Lung (tissue), 12 donors: ENCODE data around the gene PTGDR. TPM values are rescaled to one million over a fixed set of nuclear protein-coding genes. Genes with fewer than 3 reads are reported as not detected.

ENCODE experiments used
- ATAC-seq: fragments of 200-7000 bp; cut with Tn5 transposase; one replicate; pipeline ENCODE4 v1.9.1; 2020; ENCODE audit warnings: moderate number of reproducible peaks; ENCODE audit not compliant: insufficient read depth, low FRiP score
- DNase-seq, 3 donors: peaks; one replicate each; pipeline ENCODE4 v3.0.0-alpha.2; 2013 to 2017
- H3K27ac ChIP-seq, 2 donors: one replicate each; pipeline ENCODE4 v1.5.1; 2013; ENCODE audit warnings: mild to moderate bottlenecking in 2 of 2, moderate library complexity in 2 of 2, control low read depth in 1 of 2, inconsistent platforms in 1 of 2, low read depth in 1 of 2, low read length in 1 of 2
- H3K27me3 ChIP-seq, 3 donors: one replicate each; pipeline ENCODE4 v1.5.1; 2013; ENCODE audit warnings: low read length in 2 of 3; ENCODE audit not compliant: control insufficient read depth in 3 of 3, insufficient read depth in 3 of 3
- H3K36me3 ChIP-seq, 4 donors: one replicate each; pipeline ENCODE4 v1.5.1; 2013; ENCODE audit warnings: low read length in 4 of 4, mild to moderate bottlenecking in 1 of 4, moderate library complexity in 1 of 4; ENCODE audit not compliant: control insufficient read depth in 4 of 4, insufficient read depth in 4 of 4
- H3K4me1 ChIP-seq, 5 donors: one replicate each; pipeline ENCODE4 v1.5.1; 2013; ENCODE audit warnings: low read length in 5 of 5, mild to moderate bottlenecking in 2 of 5, moderate library complexity in 1 of 5; ENCODE audit not compliant: control insufficient read depth in 5 of 5, insufficient read depth in 5 of 5
- H3K4me3 ChIP-seq: one replicate; pipeline ENCODE4 v1.5.1; 2013; ENCODE audit warnings: mild to moderate bottlenecking, control low read depth, moderate library complexity
- H3K9ac ChIP-seq, 2 donors: one replicate each; pipeline ENCODE4 v1.5.1; 2013; ENCODE audit warnings: low read length in 2 of 2, control low read depth in 1 of 2; ENCODE audit not compliant: insufficient read depth in 1 of 2
- H3K9me3 ChIP-seq, 4 donors: one replicate each; pipeline ENCODE4 v1.5.1; 2013; ENCODE audit warnings: low read length in 3 of 4, mild to moderate bottlenecking in 1 of 4, moderate library complexity in 1 of 4; ENCODE audit not compliant: control insufficient read depth in 4 of 4, insufficient read depth in 3 of 4
- CTCF ChIP-seq: IDR thresholded peaks from 2 replicates; pipeline ENCODE4 v1.5.1; 2012; ENCODE audit warnings: mild to moderate bottlenecking; ENCODE audit errors: control extremely low read depth, extremely low read depth
- WGBS, 2 donors: extraction: QIAGEN DNeasy Blood & Tissue Kit; methylation state at CpG; one replicate each; pipeline ENCODE4 v1.1.7; 2013; 5-methylcytosine and 5-hydroxymethylcytosine counted together
- polyA plus RNA-seq, 2 donors: library from polyadenylated mRNA; stranded (reverse); fragments of 200-250 nt; gene quantifications; one replicate each; pipeline ENCODE4 v1.2.1, GENCODE V29; 2013
- total RNA-seq, 2 donors: library from RNA; depleted of rRNA in 1 of 2; stranded (reverse); fragments of >200 nt in 1 of 2; gene quantifications; one replicate each; pipeline ENCODE4 v1.2.1, GENCODE V29; 2014 to 2021
- donor health status: control.
- donor health status: control.
- donor health status: Bipolar disorder and iron deficiency.
- donor health status: healthy.
- donor health status: DM: yes; HTN: yes; CAD: no.

PTGDR gene
- total and polyA plus RNA-seq, 4 donors, result 0.31 to 1.7 (median 0.70) TPM

DNA sequence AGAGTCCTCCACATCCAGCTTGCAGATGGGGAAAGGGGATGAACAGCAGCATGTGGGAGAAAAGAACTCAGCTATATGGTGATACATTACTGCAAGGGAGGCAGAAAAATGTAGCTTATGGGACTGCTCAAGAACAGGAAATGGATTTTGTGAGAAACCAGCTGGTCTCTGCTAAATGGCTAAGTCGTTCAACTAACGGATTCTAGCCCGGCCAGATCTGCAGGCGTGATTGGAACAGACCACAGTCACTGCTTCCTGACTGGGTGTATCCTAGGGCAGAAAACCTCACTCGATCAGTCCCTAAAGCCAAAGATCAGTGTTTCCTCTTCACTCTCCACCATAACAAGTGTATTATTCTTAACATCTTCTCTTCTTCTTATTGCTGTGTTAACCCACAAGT, 8.1 kb upstream of the PTGDR start:
- DNase-seq (peak in 2 of 3 donors; percentile 24 to 65), ATAC-seq (no peak)
- Histone ChIP-seq H3K9ac (no peak overlapping the region), H3K36me3 (no peaks in the 10 kb centered on the region), H3K27me3 (peaks cover 0 to 4% (median 0%) of the 10 kb centered on the region in 3 donors), H3K27ac (no peak overlapping the region), H3K4me3 (no peak overlapping the region), H3K9me3 (no peaks in the 10 kb centered on the region), H3K4me1 (no peaks in the 10 kb centered on the region)
- 9 to 32% methylated on average over 5 of the region's 5 CpGs for WGBS, 2 donors
- TF ChIP-seq CTCF, result no peak

- DNase-seq (no peak), ATAC-seq (no peak)
- 80 to 89% methylated on average over 1 of the region's 1 CpG for WGBS, 2 donors
- no peak overlapping the region for H3K27ac ChIP-seq
- no peak overlapping the region for H3K9ac ChIP-seq
- no peaks in the 10 kb centered on the region for H3K9me3 ChIP-seq
- no peak overlapping the region for H3K4me3 ChIP-seq
- peaks cover 0 to 5% (median 0%) of the 10 kb centered on the region in 5 donors for H3K4me1 ChIP-seq
- H3K36me3 ChIP-seq, result no peaks in the 10 kb centered on the region
- no peak for TF ChIP-seq CTCF
- peaks cover 5 to 18% (median 13%) of the 10 kb centered on the region in 3 donors for H3K27me3 ChIP-seq
Measured at GRCh38 chr14:52262600-52262999, 4.9 kb upstream of the PTGDR start.

DNA sequence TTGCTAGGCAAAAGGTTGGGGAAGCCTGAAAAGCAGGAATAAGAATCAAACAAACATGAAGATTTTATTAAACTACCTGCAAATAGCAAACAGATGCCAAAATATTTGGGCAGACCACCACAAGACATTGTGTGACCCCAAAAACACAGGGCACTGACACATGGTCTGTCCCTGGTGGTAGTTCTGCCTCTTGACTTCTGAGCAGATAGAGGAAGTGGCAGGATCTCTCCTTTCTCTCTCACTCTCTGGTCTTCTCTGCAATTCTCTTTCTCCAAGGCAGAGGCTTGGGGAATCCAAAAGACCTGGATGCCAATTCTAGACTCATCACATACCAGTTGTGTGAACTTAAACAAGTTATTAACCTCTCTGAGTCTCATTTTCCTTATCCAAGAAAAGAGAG, 4.3 kb upstream of the PTGDR start:
- TF ChIP-seq CTCF, result no peak
- DNase-seq, result no peak
- H3K4me3 ChIP-seq, result no peak overlapping the region
- H3K9ac ChIP-seq, result no peak overlapping the region
- no peaks in the 10 kb centered on the region for H3K36me3 ChIP-seq
- no peak for ATAC-seq
- H3K27ac ChIP-seq, result no peak overlapping the region
- no peaks in the 10 kb centered on the region for H3K9me3 ChIP-seq
- peaks cover 0 to 11% (median 5%) of the 10 kb centered on the region in 5 donors for H3K4me1 ChIP-seq
- H3K27me3 ChIP-seq, result peaks cover 5 to 24% (median 19%) of the 10 kb centered on the region in 3 donors

GRCh38 chr14:52265253-52265652, 2.2 kb upstream of the PTGDR start:
- Histone ChIP-seq H3K36me3 (no peaks in the 10 kb centered on the region), H3K27ac (no peak overlapping the region), H3K4me1 (peaks cover 0 to 16% (median 12%) of the 10 kb centered on the region in 5 donors), H3K9ac (no peak overlapping the region), H3K4me3 (no peak overlapping the region), H3K27me3 (peaks cover 5 to 43% (median 38%) of the 10 kb centered on the region in 3 donors), H3K9me3 (no peaks in the 10 kb centered on the region)
- DNase-seq (no peak), ATAC-seq (no peak)
- no peak for TF ChIP-seq CTCF
- WGBS, 2 donors, result 22 to 32% methylated on average over 5 of the region's 5 CpGs
